SK-MEL-5 (cell line): Measurements from ENCODE around the gene PEX11B. TPM values are rescaled to one million over a fixed set of nuclear protein-coding genes. Genes with fewer than 3 reads are reported as not detected.
"Not testable (repeated sequence)": the region's sequence is repeated elsewhere in the genome, so short reads cannot be mapped to it uniquely, and the experiment has no call there.

Experiments
- DNase-seq: peaks from one replicate; pipeline ENCODE4 v3.0.0-alpha.2; 2016; ENCODE audit warnings: low read depth, low spot score
- in situ Hi-C: cut with HindIII; loops from 2 replicates; pipeline ENCODE4 v1.10.0; 2016; ENCODE audit warnings: low sequenced_read_pairs, high pct_unique_total_duplicates, low pct_unique_long_range_greater_than_20kb
- total RNA-seq: library from RNA; depleted of rRNA; stranded (reverse); fragments of >200 nt; shearing (Covaris generic); gene quantifications from 2 replicates; pipeline ENCODE4 v1.2.3, GENCODE V29; 2014

Gene PEX11B
- total RNA-seq, 1 experiment from 2014 or later, result 50.0 TPM

DNA sequence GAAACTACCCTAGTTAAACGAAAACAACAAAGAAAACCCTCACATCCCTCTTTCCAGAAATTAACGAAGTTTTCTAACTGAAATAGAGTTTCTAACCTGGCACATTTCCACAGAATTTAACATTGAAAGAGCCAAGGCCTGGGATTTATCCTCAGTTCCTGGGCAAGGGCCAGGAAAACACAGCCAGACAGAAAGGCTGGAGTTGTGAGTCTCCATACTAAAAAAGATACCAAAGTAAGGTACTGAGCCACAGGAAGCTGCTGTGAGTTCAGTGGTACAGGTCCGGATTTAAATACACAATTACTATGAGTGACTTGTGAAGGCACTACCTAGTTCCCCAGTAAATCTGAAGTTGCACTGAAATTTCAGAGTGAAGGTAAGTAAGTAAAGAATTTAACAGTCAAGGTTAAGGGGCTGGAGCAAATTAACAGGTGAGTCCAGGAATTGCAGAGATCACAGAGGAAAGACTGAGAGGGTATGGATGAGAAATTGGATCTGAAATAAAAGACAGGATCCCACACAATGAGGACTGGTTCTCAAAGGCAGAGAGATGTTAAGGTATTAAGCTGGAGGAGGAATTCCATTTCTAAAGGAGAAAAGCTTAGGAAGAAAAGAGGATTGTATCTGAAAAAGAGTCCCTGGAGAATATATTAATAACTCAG lies 38.4 kb upstream of the PEX11B start:
- DNase-seq, result no peak
- in situ Hi-C loops, result no loop called here

DNA sequence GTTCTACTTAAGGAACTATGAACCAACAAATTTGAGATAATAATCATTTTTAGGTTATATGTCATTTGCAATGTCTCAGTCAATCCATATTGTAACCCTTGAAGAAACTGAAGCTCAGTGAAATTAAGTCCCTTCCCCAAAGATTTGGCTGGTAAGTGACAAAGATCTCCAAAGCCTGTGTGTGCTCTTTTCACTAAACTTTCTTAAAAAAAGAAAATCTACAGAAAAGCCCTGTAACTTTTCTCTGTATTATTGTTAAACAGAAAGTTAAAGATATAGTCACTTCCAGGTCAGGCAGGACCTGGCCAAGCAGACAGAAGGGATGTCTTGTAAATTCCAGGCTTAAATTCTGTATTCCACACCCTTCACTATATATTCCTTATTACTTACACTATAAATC lies 37.8 kb upstream of the PEX11B start:
- in situ Hi-C loops, result no loop called here
- DNase-seq, result no peak

DNA sequence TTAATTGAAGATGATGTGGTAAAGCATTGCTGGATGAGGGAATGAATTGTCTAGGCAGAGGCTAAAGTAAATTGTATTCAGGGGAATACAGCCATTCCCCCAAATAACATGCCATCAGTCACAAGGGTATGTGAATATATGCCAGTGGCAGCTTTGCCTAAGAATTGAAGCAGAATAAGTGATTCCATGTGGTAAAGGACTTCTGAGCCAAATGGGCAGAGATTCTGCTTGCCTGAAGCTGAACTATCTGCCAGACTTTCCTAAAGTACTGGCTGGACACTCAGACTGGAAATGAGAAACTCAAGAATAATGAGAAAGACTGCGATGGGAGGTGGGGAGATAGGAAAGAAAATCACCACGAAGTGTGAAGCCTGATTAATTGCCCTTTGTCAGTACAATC lies 36.9 kb upstream of the PEX11B start:
- in situ Hi-C loops, result no loop called here
- DNase-seq, result no peak

DNA sequence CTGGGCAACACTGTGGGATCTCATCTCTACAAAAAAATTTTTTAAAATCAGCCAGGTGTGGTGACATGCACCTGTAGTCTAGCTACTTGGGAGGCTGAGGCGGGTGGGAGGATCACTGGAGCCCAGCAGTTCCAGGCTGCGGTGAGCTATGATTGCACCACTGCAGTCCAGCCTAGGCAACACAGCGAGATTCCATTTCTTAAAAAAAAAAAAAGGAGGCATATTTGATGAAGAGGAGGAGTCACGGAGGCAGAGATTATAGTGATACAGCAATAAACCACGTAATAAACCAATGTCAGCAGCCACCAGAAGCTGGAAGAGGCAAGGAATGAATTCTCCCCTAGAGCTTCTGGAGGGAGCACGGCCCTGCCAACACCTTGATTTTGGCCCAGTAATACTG lies 35.3 kb upstream of the PEX11B start:
- in situ Hi-C loops, result no loop called here
- DNase-seq, result no peak

DNA sequence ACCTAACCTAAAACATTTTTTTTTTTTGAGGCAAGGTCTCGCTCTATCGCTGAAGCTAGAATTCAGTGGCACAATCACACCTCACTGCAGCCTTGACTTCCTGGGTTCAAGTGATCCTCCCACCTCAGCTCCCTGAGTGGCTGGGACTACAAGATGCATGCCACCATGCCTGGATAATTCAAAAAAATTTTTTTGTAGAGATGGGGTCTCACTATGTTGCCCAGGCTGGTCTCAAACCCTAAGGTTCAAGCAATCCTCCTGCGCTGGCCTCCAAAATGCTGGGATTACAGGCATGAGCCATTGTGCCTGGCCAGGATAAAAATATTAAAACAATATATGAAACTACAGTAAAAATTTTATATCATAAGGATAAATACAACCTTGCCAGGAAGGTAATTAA lies 34.4 kb upstream of the PEX11B start:
- DNase-seq, result no peak
- in situ Hi-C loops, result no loop called here

DNA sequence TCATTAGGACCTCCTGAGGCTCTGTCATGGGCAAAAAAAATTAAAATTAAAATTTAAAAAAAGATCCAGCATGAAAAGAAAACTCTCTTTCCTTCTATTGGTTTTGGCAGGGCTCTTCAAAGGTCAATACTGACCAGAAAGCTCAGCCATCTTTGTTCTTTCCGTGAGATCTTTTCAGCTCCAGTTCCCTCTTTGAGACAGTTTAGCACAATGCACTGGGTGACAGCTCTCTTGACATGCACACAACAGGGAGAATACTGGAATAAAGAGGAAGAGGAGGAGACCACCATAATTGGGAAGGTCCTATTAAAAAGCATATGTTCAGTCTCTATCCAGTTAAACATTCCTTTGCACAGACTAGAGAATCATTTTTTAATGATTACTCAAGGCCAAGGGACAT lies 33.0 kb upstream of the PEX11B start:
- in situ Hi-C loops, result no loop called here
- DNase-seq, result no peak

DNA sequence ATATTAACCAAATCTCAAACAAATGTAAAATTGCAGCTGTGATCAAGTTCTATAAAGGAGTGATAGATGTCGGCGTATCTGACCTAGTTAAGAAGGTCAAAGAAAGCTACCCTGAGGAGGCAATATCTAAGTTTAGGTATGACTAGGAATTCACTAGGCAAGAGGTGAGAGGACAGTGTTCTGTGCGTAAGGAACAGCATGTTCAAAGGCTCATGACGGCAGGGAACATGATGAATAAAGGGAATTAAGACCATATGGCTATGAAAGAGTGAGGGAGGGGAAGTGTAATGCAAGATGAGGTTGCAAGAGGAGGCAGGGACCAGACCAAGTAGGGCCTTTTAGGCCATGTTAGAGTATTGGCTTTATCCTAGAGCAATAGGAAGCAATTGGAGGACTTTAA lies 30.7 kb upstream of the PEX11B start:
- in situ Hi-C loops, result no loop called here
- DNase-seq, result no peak

DNA sequence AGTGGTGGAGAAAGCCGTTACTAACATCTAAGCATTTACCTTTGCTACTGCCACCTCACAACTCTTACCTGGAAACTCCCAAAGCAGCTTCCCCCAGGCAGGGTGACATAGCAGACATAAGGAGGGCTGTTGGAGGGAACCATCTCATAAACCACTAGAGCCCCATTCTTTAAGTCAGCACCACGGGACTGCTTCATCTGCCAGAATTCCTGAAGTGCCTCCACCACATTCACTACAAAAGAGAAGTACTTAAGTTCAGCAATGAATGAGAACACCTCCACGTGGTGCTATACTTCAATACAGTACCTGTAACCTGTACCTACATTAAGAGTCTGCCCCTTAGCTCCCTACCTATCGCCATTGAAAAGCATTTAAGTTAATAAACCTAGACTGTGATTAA lies 29.0 kb upstream of the PEX11B start:
- in situ Hi-C loops, result no loop called here

DNA sequence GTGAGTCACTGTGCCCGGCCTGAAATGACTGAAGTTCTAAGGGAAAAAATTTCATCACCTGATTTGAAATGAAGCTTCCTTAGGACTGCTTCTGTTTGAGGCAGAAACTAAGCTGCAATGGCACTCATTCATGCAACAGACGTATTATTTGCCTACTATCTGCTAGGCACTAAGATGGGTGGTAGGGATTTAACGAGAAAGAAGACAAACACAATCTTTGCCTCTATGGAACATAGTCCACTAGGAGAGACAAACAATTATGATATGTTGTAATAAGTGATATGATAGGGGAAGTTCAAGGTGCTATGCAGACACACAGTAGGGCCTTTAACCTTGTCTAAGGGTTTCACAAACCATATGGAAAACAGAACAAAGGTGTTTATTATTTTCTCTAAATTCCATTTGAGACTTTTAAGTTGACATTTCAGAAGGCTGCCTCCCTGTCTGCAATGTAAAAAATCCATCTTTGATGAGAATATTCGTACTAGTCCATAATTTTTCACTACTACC lies 28.0 kb upstream of the PEX11B start:
- no peak for DNase-seq
- in situ Hi-C loops, result no loop called here

More for the DNA sequence above, 29.0 kb upstream of the PEX11B start:
- DNase-seq, result no peak

DNA sequence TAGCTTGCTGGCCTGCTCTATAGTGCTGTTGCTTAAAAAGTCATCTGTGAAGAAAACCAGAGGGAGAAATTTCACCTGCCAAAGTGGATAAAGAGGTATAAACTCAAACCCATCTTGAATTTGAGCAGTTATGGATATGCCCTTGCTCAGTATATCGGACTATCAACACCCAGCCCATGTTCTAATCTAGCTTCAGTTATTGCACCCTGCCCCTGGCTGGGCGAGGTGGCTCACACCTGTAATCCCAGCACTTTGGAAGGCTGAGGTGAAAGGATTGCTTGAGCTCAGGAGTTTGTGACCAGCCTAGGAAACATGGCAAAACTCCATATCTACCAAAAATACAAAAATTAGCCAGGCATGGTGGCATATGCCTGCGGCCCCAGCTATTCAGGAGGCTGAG lies 26.0 kb upstream of the PEX11B start:
- no peak for DNase-seq
- in situ Hi-C loops, result no loop called here

DNA sequence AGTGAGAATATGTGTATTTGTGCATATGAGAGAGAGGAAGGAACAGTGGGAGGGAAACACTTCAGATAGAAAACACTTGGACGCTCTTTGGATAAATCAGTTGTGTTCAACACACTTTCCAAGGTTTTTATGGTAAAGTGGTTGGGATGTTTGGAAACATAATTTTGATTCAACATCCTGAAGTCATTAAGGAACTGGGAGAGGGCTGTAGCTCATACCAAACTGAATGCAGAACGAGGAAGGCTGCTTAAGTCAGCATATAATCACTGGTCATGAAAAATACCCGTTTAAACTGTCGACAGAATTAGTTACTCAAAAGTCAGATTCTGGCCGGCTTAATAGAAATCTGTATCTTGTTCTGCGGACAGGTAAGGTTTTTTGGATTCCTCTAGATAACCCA lies 24.4 kb upstream of the PEX11B start:
- DNase-seq, result no peak
- in situ Hi-C loops, result no loop called here

DNA sequence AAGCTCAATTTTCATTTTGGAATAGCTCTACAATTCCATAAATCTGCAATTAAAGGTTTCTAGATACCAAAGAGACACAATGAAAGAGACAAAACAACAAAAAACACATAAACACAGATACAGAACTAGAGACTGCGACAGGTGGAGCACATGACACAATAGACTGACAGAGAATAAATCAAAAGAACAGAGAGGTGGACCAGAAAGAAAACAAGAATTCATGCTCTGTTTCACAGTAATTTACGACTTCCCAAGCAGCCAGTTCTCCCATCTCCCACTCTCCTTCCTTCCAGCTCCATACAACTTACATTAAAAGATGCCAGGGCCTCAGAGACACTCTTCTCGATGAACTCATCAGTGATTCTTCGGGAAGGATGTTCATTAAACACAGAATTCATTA lies 23.9 kb upstream of the PEX11B start:
- in situ Hi-C loops, result no loop called here
- no peak for DNase-seq

DNA sequence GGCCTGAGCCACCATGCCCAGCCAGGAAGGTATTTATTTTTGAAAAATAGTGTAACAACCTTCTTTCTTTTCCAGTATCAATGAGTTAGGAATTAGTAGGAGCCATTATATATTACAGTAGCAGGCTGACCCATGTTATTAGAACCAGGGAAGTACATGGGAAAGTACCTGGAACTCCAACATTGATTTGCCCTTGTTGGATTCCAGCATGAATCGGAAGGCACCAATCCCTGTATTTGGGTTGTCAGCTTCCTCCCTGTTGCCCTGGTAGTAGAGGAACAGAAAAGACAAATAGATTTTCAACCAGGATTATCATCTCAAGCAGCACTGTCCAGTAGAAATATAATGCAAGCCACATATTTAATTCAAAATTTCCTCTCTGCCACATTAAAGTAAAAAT lies 18.9 kb upstream of the PEX11B start:
- no peak for DNase-seq
- in situ Hi-C loops, result no loop called here

DNA sequence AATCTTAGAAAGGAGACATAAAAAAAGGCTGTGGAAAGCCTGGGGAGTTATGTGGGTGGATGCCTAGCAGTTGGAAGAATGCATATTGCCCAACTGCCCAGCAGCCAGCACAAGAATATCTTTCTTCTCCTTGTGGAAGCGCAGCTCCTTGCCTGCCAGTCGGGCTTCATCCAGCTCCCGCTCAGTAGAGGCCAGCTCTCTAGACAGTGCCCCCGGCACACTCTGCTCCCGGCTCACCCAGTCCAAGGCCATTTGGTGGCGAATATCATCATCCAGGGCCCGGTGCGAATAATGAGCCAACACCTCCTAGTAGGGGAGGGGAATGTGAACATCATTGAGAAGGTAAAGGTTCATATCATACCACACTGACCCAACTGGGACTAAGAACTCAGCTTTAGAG lies 17.7 kb upstream of the PEX11B start:
- peak; percentile 79 for DNase-seq
- in situ Hi-C loops, result no loop called here

DNA sequence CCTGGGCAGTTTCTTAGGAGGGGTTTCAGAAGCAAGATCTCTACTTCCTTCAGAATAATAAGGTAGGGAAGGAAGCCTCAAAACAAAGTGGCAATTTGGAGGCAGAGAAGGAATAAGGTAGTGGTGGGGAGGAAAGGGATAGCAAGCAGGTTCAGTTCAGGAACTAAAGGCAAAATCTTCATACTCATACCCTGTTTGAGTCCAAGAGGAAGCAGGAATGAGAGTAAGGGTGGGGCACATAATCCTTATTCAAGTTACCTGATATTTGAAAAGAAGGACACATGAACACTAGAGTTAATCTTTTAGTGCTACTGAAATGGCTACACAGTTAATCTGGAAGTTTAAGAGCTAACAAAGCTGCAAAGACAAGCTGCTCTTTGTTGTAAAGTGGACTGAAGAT lies 17.2 kb upstream of the PEX11B start:
- DNase-seq, result no peak

DNA sequence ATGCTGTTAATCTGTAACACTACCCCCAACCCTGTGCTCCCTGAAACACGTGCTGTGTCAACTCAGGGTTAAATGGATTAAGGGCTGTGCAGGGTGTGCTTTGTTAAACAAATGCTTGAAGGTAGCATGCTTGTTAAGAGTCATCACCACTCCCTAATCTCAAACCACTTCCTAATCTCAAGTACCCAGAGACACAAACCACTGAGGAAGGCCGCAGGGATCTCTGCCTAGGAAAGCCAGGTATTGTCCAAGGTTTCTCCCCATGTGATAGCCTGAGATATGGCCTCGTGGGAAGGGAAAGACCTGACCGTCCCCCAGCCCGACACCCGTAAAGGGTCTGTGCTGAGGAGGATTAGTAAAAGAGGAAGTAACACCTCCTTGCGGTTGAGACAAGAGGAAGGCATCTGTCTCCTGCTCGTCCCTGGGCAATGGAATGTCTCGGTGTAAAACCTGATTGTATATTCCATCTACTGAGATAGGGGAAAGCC lies 14.0 kb upstream of the PEX11B start:
- DNase-seq, in situ Hi-C loops: not testable (repeated sequence)

More for the DNA sequence above, 17.2 kb upstream of the PEX11B start:
- in situ Hi-C loops, result no loop called here

DNA sequence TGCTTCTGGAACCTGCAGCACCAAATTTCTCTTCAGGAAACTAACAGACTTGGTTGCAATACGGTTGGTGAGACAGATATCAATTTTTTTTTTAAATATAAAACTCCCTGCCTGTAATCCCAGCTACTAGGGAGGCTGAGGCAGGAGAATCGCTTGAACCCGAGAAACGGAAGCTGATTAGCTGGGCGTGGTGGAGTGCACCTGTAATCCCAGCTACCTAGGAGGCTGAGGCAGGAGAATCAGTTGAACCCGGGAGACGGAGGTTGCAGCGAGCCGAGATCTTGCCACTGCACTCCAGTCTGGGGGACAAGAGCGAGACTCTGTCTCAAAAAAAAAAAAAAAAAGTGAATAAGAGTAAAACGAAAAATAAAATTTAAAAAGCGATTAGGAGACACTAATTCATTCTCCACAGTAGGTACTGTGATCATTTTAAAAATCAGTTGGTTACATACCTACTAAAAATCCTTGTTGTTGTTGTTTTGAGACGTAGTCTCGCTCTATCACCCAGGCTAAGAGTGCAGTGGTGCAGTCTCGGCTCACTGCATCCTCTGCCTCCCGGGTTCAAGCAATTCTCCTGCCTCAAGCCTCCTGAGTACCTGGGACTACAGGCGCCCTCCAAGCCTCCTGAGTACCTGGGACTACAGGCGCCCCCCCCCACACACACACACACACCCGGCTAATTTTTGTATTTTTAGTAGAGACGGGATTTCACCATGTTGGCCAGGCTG lies 9.6 kb upstream of the PEX11B start:
- in situ Hi-C loops, result no loop called here
- DNase-seq, result no peak

DNA sequence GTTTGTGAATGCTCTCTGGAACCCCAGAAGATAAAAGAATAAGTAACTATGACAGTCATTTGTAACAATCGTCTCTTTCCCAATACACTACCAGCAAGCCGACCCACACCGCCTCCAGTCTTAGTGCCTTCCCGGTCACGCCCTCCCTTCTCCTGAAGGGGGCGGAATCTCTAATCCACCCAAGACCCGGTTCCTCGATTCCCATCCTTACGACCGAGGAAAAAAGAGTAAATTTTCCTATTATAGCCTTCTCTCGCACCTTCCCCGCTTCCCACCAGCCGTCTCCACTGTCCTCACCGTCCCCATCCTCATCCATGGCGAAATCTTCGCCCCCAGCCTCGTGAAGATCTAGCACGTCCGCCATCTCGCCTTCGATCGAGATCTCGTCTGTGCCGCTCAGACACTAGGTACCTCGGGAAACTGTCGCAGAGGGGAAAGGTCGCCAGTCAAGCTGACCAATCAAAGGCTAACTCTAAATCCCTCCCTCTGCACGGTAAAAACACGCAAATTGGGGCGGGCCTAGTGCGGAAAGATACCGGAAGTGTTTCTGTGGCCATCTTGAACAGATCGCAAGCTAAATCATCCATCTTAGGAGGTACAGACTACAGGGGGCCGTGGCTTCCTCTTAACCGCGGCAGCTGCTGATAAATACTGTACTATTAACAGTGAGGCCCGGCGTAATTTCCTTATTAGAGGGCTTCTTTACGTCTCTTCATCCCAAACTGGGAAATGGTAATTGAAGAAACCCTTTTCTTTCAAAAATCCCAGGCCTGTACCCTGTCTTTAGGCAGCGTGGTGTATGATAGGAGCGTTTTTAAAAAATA lies 8.8 kb upstream of the PEX11B start, which contains the start of gene RBM8A:
RBM8A (minus strand) TSS at position 422 of the 824 bp plus-strand sequence; CDS start at position 364, 58 bp downstream.
- peak; percentile 100 for DNase-seq
- in situ Hi-C loops, result no loop called here
